ENCODE results near the gene PRR3.
A peak's percentile ranks its signal among the peaks of the same experiment; 100 is the strongest.

PRR3 gene, protein sequence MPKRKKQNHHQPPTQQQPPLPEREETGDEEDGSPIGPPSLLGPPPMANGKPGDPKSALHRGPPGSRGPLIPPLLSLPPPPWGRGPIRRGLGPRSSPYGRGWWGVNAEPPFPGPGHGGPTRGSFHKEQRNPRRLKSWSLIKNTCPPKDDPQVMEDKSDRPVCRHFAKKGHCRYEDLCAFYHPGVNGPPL

GRCh38 chr6:30556906-30557682 lies at the start of gene PRR3:
Gene PRR3, plus strand, starts transcription at chr6:30557295. Its CDS starts 50 bp downstream, at chr6:30557345.
- H3K27ac Mint-ChIP-seq: peak within 1 kb of the TSS; percentile 100
- H3K4me1 Mint-ChIP-seq: peaks cover 48% of the 10 kb centered on the region

DNA sequence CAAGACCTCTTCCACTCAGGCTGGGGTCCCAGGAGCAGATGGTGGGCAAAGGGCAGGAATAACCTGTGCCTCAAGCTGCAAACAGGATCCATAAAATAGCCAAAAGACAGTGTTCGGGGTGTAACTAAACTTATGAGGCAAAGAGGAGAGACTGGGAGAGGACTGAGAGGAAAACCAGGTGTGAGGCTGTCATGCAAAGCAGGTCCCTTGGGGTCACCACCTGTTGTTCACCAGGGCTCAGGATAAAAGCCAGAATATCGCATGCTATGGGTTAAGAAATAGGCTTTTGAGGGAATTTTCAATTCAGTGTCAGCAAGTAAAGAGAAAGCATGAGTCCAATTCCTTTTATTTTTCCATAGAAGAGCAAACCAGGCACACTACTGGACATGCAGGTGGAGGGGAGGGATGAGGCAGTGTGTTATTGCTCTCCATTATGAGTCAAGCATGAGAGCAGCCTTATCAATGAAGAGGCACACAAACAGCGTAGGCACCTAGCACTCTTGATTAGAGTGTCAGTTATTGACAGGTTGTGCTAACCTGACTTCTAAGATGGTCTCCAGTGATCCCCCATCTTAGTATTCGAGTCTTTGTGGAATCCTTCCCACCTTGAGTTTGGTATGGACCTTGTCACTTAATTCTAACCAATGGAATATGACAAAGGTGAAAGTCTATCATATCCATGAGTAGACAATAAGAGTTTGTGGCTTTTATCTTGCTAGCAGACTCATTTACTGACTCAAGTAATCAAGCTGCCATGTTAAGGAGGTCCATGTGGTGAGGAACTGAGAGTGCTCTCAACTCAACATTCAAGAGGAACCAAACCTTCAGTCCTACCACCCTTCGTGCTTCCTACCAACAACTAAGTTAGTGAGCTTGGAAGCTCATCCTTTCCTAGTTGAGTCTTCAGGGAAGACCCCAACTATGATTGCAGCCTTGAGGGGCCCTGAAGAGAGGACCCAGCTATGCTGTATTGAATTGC lies 49.0 kb upstream of the PRR3 start:
- Mint-ChIP-seq H3K9me3 (no peaks in the 10 kb centered on the region), H3K4me3 (no peak overlapping the region), H3K27ac (no peak overlapping the region), H3K4me1 (no peaks in the 10 kb centered on the region), H3K36me3 (ENCODE audit: low read depth) (no peaks in the 10 kb centered on the region), H3K27me3 (ENCODE audit: low read depth, poor library complexity) (peaks cover 13% of the 10 kb centered on the region)
- TF ChIP-seq, protein P1, sequence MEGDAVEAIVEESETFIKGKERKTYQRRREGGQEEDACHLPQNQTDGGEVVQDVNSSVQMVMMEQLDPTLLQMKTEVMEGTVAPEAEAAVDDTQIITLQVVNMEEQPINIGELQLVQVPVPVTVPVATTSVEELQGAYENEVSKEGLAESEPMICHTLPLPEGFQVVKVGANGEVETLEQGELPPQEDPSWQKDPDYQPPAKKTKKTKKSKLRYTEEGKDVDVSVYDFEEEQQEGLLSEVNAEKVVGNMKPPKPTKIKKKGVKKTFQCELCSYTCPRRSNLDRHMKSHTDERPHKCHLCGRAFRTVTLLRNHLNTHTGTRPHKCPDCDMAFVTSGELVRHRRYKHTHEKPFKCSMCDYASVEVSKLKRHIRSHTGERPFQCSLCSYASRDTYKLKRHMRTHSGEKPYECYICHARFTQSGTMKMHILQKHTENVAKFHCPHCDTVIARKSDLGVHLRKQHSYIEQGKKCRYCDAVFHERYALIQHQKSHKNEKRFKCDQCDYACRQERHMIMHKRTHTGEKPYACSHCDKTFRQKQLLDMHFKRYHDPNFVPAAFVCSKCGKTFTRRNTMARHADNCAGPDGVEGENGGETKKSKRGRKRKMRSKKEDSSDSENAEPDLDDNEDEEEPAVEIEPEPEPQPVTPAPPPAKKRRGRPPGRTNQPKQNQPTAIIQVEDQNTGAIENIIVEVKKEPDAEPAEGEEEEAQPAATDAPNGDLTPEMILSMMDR (IDR thresholded peaks at IDR 0.05): no peak
- no peak for DNase-seq

More at GRCh38 chr6:30556906-30557682, at the start of gene PRR3:
- Mint-ChIP-seq H3K36me3 (ENCODE audit: low read depth) (peaks cover 49% of the 10 kb centered on the region), H3K27me3 (ENCODE audit: low read depth, poor library complexity) (no peaks in the 10 kb centered on the region), H3K9me3 (no peaks in the 10 kb centered on the region), H3K4me3 (peak within 1 kb of the TSS; percentile 99)
- DNase-seq: peak; percentile 85
- TF ChIP-seq, protein P1 (IDR thresholded peaks at IDR 0.05): no peak

DNA sequence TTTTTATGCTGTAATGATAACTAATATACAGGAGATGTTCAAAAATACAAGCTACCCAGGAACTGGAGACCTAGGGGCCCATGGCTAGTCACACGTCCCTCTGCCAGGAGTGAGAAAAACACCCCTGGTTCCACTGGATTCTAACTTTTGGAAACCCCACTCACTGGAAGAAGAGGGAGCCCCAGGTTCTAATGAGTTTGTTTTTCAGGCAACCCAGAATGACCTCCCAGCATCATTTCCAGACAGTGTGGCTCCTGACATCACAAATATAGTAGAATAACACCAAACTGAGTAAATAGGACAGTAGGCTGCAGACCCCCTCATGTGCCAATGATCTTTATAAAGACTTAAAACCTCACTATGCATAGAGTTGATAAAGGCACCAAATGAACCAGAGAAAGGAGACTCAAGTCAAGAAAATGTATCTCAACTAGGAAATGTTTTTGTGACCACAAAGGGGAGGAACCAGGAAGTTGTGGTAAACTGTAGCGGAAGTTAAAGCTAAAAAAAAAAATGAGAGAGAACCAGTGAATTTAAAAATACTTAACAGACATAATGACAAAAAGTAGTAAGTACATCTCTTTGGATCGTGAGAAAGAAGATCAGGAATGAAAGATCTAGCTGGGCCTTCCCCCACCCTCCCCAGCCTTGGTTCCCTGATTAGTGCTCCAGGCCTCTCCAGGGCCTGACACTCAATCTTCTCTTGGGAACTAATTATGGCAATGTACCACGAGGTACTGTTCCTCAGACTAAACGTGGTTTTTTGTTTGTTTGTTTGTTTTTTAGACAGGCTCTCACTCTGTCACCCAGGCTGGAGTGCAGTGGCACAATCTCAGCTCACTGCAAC lies 48.0 kb upstream of the PRR3 start:
- TF ChIP-seq, protein P1 (IDR thresholded peaks at IDR 0.05): no peak
- Mint-ChIP-seq H3K27me3 (ENCODE audit: low read depth, poor library complexity) (peaks cover 13% of the 10 kb centered on the region), H3K4me1 (no peaks in the 10 kb centered on the region), H3K4me3 (no peak overlapping the region), H3K27ac (no peak overlapping the region), H3K36me3 (ENCODE audit: low read depth) (no peaks in the 10 kb centered on the region), H3K9me3 (no peaks in the 10 kb centered on the region)
- no peak for DNase-seq

GRCh38 chr6:30510419-30511168 lies 46.5 kb upstream of the PRR3 start:
- no peak overlapping the region for H3K27ac Mint-ChIP-seq
- no peak for DNase-seq
- no peaks in the 10 kb centered on the region for H3K9me3 Mint-ChIP-seq
- H3K36me3 Mint-ChIP-seq (ENCODE audit: low read depth): no peaks in the 10 kb centered on the region
- no peaks in the 10 kb centered on the region for H3K4me1 Mint-ChIP-seq
- H3K4me3 Mint-ChIP-seq: no peak overlapping the region
- H3K27me3 Mint-ChIP-seq (ENCODE audit: low read depth, poor library complexity): peaks cover 19% of the 10 kb centered on the region
- TF ChIP-seq, protein P1 (IDR thresholded peaks at IDR 0.05): no peak

GRCh38 chr6:30511169-30511546 lies 45.9 kb upstream of the PRR3 start:
- H3K4me1 Mint-ChIP-seq: no peaks in the 10 kb centered on the region
- no peaks in the 10 kb centered on the region for H3K36me3 Mint-ChIP-seq (ENCODE audit: low read depth)
- TF ChIP-seq, protein P1 (IDR thresholded peaks at IDR 0.05): no peak
- no peak overlapping the region for H3K27ac Mint-ChIP-seq
- no peak for DNase-seq
- H3K9me3 Mint-ChIP-seq: no peaks in the 10 kb centered on the region
- H3K4me3 Mint-ChIP-seq: no peak overlapping the region
- H3K27me3 Mint-ChIP-seq (ENCODE audit: low read depth, poor library complexity): peaks cover 19% of the 10 kb centered on the region
